Measurements from ENCODE around the gene SPTAN1.
"Not testable (repeated sequence)": the region's sequence is repeated elsewhere in the genome, so short reads cannot be mapped to it uniquely, and the experiment has no call there.

Gene SPTAN1

DNA sequence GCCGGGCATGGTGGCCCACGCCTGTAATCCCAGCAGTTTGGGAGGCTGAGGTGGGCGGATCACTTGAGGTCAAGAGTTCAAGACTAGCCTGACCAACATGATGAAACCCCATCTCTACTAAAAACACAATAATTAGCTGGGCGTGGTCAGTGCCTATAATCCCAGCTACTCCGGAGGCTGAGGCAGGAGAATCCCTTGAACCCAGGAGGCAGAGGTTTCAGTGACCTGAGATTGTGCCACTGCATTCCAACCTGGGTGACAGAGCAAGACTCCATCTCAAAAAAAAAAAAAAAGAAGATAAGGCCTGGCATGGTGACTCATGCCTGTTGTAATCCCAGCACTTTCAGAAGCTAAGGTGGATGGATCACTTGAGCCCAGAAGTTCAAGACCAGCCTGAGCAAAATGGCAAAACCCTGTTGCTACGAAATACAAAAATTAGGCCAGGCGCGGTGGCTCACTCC lies 114.1 kb downstream of the SPTAN1 start:
- not testable (repeated sequence) for DNase-seq (ENCODE audit: low read depth)

DNA sequence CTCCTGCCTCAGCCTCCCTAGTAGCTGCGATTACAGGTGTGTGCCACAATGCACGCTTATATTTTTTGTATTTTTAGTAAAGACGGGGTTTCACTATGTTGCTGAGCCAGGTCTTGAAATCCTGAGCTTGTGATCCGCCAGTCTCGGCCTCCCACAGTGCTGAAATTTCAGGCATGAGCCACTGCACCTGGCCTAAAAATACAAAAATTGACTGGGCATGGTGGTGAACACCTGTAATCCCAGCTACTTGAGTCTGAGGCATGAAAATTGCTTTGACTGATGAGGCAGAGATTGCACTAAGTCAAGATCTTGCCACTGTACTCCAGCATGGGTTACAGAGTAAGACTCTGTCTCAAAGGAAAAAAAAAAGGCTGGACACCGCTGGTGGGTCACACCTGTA lies 117.4 kb downstream of the SPTAN1 start:
- no peak for DNase-seq (ENCODE audit: low read depth)

- DNase-seq (ENCODE audit: low read depth), result no peak
Observed at GRCh38 chr9:128675382-128675781, 123.0 kb downstream of the SPTAN1 start.

DNA sequence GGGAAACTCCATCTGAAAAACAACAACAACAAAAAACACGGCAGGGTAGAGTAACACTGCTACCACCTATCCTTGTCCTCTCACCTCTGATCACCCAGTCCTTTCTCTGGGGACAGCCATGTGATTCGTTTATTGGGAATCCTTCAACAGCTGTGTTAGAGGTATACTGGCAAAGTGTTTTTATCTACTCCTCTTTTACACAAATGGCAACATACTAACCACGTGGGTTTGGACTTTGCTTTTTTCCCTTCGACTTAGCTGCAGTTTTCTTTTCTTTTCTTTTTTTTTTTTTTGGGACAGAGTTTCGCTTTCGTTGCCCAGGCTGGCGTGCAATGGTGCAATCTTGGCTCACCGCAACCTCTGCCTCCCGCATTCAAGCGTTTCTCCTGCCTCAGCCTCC lies 125.4 kb downstream of the SPTAN1 start:
- no peak for DNase-seq (ENCODE audit: low read depth)

All from activated T-cell treated with anti-CD3 and anti-CD28 coated beads for 1 hour (primary cell).